ENCODE measurements around the gene EIF4G1. TPM values are rescaled to one million over a fixed set of nuclear protein-coding genes. Genes with fewer than 3 reads are reported as not detected.

Gene EIF4G1
- total and polyA plus RNA-seq, 10 of the 15 experiments (the other 5 are each of a cell fraction or from before 2014, with no cell fraction given), result 5.7 to 462 (median 237) TPM

GRCh38 chr3:184346480-184347190 is 32.2 kb downstream of the EIF4G1 start:
- H3K79me2 ChIP-seq (ENCODE audit: control insufficient read depth, insufficient read depth, low read length), result no peaks in the 10 kb centered on the region
- H3K27ac ChIP-seq (ENCODE audit: control insufficient read depth, insufficient read depth), result no peak overlapping the region
- no peaks in the 10 kb centered on the region for H3K4me1 ChIP-seq (ENCODE audit: control insufficient read depth, insufficient read depth, low read length)
- H3K9ac ChIP-seq (ENCODE audit: control insufficient read depth, insufficient read depth, low read length), result no peak overlapping the region
- SMC1A ChIA-PET (ENCODE audit: uncharacterized antibody, unreplicated experiment), result no interaction called here
- ATAC-seq, result no peak
- 77% methylated on average over 19 of the region's 20 CpGs for WGBS (ENCODE audit: insufficient coverage, insufficient replicate concordance, low lambda C conversion rate, missing lambda C conversion rate)
- no peak for TF ChIP-seq DPF2 (IDR thresholded peaks at IDR 0.05)
- TF ChIP-seq ETV6 (conservative IDR thresholded peaks at IDR 0.05 in 1 of 2, IDR thresholded peaks at IDR 0.05 in 1 of 2; ENCODE audit: borderline replicate concordance in 1 of 2, low read depth in 1 of 2), result no peak
- no peak for TF ChIP-seq E2F4 (IDR thresholded peaks at IDR 0.05; ENCODE audit: low read depth, low read length)
- TF ChIP-seq BCL11A (IDR thresholded peaks at IDR 0.05; ENCODE audit: low read depth, low read length), result no peak
- TF ChIP-seq BACH1 (IDR thresholded peaks at IDR 0.05; ENCODE audit: borderline replicate concordance), result no peak
- H2AFZ ChIP-seq (ENCODE audit: control insufficient read depth, low read depth, low read length), result no peak overlapping the region
- no peak overlapping the region for H3K4me2 ChIP-seq (ENCODE audit: control insufficient read depth, insufficient read depth)
- CTCF ChIA-PET, result no interaction called here
- in situ Hi-C loops (cut with MboI), result no loop called here
- FAIRE-seq, result no peak
- H3K27me3 ChIP-seq (replicated peaks in 1 of 2; ENCODE audit: control insufficient read depth in 2 of 2, insufficient read depth in 2 of 2, low read length in 1 of 2), result no peaks in the 10 kb centered on the region
- DNase-seq (ENCODE audit: low read depth, low spot score), result no peak
- H3K4me3 ChIP-seq, result no peak overlapping the region
- POLR2A ChIA-PET, result no interaction called here
- BruUV-seq (replicated peaks), result no TSS peak
- no peaks in the 10 kb centered on the region for H3K36me3 ChIP-seq (ENCODE audit: control insufficient read depth in 2 of 2, insufficient read depth in 2 of 2, low read length in 1 of 2)
- RAD21 ChIA-PET (ENCODE audit: unreplicated experiment), result no interaction called here
- intact Hi-C loops (cut with micrococcal nuclease; ENCODE audit: unreplicated experiment), result no loop called here
- H3K9me3 ChIP-seq (replicated peaks; ENCODE audit: control insufficient read depth, insufficient read depth, low read length), result no peaks in the 10 kb centered on the region
- no peaks in the 10 kb centered on the region for H4K20me1 ChIP-seq (ENCODE audit: control insufficient read depth, insufficient read depth)
